Measurements from ENCODE around the gene INO80.

The INO80 gene

GRCh38 chr15:40930430-40931299 is 185.4 kb downstream of the INO80 start:
- Histone ChIP-seq H3K9ac (ENCODE audit: low read length) (no peak overlapping the region), H3K4me3 (ENCODE audit: low read length) (no peak overlapping the region)

GRCh38 chr15:40929660-40930429 is 186.2 kb downstream of the INO80 start:
- peaks cover 23% of the 10 kb centered on the region for H3K4me1 ChIP-seq (ENCODE audit: low read length)
- TF ChIP-seq CTCF (IDR thresholded peaks at IDR 0.05; ENCODE audit: low read depth, low read length) (no peak), EZH2phosphoT487 (IDR thresholded peaks at IDR 0.05; ENCODE audit: low read depth) (no peak)
- no peaks in the 10 kb centered on the region for H4K20me1 ChIP-seq (ENCODE audit: insufficient read depth, low read length)
- no peaks in the 10 kb centered on the region for H3K36me3 ChIP-seq (replicated peaks; ENCODE audit: low read depth, low read length)
- H3K79me2 ChIP-seq (ENCODE audit: low read length), result no peaks in the 10 kb centered on the region
- no peak overlapping the region for H3K4me2 ChIP-seq (ENCODE audit: low read length)
- no peak overlapping the region for H2AFZ ChIP-seq (ENCODE audit: low read depth, low read length)
- H3K4me3 ChIP-seq (ENCODE audit: low read length), result no peak overlapping the region
- no peak overlapping the region for H3K27ac ChIP-seq (ENCODE audit: low read length)
- no peaks in the 10 kb centered on the region for H3K9me3 ChIP-seq (ENCODE audit: insufficient read depth, low read length)
- no peak overlapping the region for H3K9ac ChIP-seq (ENCODE audit: low read length)
- peaks cover 15% of the 10 kb centered on the region for H3K27me3 ChIP-seq (ENCODE audit: low read depth, low read length)

More at GRCh38 chr15:40930430-40931299, 185.4 kb downstream of the INO80 start:
- Histone ChIP-seq H3K36me3 (replicated peaks; ENCODE audit: low read depth, low read length) (no peaks in the 10 kb centered on the region), H3K79me2 (ENCODE audit: low read length) (no peaks in the 10 kb centered on the region), H3K27ac (ENCODE audit: low read length) (no peak overlapping the region), H3K27me3 (ENCODE audit: low read depth, low read length) (peaks cover 15% of the 10 kb centered on the region), H2AFZ (ENCODE audit: low read depth, low read length) (no peak overlapping the region), H4K20me1 (ENCODE audit: insufficient read depth, low read length) (no peaks in the 10 kb centered on the region), H3K4me1 (ENCODE audit: low read length) (peaks cover 23% of the 10 kb centered on the region), H3K4me2 (ENCODE audit: low read length) (no peak overlapping the region), H3K9me3 (ENCODE audit: insufficient read depth, low read length) (no peaks in the 10 kb centered on the region)
- TF ChIP-seq CTCF (IDR thresholded peaks at IDR 0.05; ENCODE audit: low read depth, low read length) (peak; percentile 35), EZH2phosphoT487 (IDR thresholded peaks at IDR 0.05; ENCODE audit: low read depth) (no peak)
